ENCODE measurements around the gene LTO1.

DNA sequence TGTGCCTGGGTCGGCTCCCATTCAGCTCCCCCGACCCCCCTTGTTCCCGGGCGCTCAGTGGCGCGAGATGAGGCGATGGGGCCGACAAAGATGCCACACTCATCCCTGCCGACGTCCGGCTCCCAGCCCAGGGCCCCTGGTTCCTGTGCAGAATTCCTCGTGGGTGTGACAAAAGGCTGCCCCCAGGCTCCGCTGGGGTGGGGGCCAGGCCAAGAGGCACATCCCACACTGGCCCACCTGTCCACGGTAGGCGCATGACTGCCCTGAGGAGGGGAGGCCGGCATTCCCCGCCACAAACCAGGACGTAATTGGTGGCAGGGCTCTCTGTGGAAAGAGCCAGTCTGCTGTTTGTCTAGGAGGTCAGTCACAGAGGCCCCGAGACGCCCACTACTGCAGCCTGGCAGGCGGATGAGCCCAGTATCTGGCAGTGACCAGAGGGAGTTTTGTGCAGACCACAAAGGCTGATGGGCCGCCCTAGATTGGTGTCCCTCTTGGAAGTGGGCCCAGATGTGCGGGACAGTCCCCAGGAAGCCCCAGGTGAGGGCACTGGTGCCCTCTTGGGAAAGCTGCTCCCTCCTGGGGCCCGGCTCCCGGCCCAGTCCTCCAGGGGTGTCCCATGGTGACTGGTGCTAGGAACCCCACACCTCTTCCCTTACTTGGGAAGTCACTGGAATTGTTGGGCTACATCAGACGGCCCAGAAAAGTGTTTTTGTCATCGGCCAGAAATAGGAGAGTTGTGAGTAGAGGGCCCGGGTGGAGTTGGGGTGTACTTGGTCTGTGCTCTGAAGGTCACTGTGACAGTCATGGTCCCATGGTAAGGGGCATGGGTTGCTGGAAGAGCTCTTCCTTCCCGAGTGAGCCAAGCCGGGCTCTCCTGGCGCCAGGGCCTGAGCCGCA is 28.4 kb downstream of the LTO1 start:
- TF ChIP-seq, protein P1, sequence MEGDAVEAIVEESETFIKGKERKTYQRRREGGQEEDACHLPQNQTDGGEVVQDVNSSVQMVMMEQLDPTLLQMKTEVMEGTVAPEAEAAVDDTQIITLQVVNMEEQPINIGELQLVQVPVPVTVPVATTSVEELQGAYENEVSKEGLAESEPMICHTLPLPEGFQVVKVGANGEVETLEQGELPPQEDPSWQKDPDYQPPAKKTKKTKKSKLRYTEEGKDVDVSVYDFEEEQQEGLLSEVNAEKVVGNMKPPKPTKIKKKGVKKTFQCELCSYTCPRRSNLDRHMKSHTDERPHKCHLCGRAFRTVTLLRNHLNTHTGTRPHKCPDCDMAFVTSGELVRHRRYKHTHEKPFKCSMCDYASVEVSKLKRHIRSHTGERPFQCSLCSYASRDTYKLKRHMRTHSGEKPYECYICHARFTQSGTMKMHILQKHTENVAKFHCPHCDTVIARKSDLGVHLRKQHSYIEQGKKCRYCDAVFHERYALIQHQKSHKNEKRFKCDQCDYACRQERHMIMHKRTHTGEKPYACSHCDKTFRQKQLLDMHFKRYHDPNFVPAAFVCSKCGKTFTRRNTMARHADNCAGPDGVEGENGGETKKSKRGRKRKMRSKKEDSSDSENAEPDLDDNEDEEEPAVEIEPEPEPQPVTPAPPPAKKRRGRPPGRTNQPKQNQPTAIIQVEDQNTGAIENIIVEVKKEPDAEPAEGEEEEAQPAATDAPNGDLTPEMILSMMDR (IDR thresholded peaks at IDR 0.05): no peak
- TF ChIP-seq POLR2A (IDR thresholded peaks at IDR 0.05): peak in 1 of 3 donors; percentile 9

Measured in body of pancreas (tissue), 4 donors.